Fibroblast of lung (primary cell): Measurements from ENCODE around the gene CLCNKA.

Experiments used
- EZH2 ChIP-seq: IDR thresholded peaks from 2 replicates; pipeline ENCODE4 v1.5.1; 2012; ENCODE audit warnings: low read length, control low read depth, mild to moderate bottlenecking; ENCODE audit errors: missing control alignments
- TF ChIP-seq, protein P1 (sequence below), 2 donors: IDR thresholded peaks in 1 of 2; conservative IDR thresholded peaks in 1 of 2; 1 replicate in 1 of 2; 2 replicates in 1 of 2; pipeline ENCODE4 v1.5.1; 2011 to 2012; ENCODE audit warnings: low read length in 2 of 2, control low read depth in 1 of 2, inconsistent platforms in 1 of 2, low read depth in 1 of 2, mild to moderate bottlenecking in 1 of 2

DNA sequence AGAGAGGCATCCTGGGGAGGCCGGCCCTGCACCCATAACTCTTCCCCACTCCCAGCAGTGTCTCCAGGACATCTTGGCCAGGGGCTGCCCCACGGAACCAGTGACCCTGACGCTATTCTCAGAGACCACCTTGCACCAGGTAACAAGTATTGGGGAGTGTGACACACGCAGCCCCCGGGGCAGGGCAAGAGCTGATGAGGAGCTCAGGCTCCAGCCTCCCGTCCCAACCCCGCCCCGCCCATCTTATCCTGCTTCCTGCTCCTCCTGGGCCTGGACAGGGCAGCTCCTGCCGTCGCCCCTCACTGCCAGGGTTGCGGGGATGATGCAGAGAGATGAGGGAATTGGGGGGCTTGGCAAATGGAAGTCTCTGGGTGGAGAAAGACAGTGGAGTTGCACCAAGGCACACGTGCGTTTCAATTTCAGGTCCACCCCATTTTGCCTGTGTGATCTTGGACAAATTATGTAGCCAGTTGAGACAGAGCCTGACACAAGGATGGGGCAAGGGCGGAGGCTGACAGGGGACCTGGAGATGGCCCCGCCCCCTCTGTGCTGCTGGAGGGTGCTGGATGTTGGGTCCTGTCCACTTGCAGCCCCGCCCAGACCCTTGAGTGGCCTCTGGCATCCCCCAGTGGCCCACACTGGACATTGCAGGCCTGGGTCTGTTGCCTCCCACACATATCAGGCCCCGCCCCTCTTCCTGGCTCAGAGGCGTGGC, 10.7 kb downstream of the CLCNKA start:
- TF ChIP-seq EZH2, result no peak
- TF ChIP-seq, protein P1, sequence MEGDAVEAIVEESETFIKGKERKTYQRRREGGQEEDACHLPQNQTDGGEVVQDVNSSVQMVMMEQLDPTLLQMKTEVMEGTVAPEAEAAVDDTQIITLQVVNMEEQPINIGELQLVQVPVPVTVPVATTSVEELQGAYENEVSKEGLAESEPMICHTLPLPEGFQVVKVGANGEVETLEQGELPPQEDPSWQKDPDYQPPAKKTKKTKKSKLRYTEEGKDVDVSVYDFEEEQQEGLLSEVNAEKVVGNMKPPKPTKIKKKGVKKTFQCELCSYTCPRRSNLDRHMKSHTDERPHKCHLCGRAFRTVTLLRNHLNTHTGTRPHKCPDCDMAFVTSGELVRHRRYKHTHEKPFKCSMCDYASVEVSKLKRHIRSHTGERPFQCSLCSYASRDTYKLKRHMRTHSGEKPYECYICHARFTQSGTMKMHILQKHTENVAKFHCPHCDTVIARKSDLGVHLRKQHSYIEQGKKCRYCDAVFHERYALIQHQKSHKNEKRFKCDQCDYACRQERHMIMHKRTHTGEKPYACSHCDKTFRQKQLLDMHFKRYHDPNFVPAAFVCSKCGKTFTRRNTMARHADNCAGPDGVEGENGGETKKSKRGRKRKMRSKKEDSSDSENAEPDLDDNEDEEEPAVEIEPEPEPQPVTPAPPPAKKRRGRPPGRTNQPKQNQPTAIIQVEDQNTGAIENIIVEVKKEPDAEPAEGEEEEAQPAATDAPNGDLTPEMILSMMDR (conservative IDR thresholded peaks at IDR 0.05 in 1 of 2, IDR thresholded peaks at IDR 0.05 in 1 of 2; ENCODE audit: low read depth in 1 of 2, low read length in 2 of 2), result peak; percentile 93 to 98
